NCI-H345 (cell line): ENCODE measurements around the gene COL6A1.
"Not testable (repeated sequence)": the region's sequence is repeated elsewhere in the genome, so short reads cannot be mapped to it uniquely, and the experiment has no call there.

Experiments
- DNase-seq: peaks from one replicate; lab custom pipeline; 2025; lab: John Stamatoyannopoulos, UW

COL6A1 gene

DNA sequence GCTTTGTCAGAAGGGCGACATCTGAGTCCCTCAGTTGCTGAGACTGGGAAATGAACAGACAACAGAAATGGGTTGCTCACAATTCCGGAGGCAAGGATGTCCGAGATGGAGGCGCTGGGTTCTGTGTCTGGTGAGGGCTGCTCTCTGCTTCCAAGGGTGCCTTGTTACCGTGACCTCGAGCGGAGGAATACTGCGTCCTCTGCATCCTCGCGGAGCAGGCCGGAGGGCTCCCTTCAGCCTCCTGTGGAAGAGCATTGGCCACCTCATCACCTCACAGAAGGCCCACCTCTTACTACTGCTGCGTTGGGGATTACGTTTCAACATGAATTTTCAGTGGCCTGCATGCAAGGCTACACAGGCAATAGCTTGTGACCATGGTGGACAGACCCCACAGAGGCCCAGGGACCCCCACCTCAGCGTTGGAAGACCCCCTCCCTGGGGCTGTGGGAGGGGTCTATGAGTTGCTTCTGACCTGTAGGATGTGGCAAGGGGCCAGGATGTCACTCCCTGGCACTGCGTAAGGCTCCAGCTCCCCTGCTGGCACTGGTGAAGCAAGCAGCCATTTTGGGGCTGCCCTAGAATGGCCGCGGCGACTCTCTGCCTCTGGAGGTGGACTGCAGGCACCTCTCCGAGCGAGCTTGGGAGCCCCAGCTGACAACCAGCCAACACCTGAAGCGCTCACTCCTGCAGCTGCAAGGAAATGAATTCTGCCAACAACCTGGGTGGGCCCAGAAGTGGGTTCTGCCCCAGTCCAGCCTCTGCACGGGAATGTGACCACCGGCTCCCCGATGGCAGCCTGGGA, 36.3 kb upstream of the COL6A1 start:
- no peak for DNase-seq

DNA sequence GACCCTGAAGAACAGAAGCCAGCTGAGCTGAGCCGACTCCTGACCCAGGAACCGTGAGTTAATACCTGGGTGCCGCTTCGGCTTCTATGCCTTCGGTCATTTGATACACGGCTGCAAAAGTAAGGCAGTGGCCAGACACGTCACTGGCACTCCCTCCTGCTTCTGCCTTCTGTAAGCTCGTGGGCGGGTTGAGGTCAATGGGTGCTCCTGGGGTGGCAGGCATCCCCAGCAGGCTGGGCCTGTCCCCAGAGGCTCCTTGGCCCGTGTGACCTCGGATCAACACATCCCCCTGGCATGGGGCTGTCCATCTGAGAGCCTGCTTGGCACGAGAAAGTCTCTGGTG, 35.7 kb upstream of the COL6A1 start:
- DNase-seq = no peak

DNA sequence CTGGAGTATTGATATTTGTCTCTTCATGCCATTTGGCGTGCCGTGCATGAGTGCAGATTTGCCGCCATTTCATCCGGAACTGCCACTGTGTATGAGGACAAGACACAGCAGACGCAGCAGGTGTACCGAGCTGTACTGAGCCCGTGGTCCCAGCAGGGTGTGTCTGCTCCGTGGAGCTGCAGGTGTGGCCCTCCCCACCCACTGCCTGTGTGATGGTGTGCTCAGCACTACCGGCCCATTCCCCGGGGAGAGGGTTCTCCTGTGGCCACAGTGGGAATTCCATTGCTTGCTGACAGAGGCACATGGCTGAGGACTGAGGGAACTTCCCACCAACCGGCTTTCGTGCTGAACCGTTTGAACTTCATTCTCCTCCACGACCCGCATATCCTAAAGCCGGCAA, 34.3 kb upstream of the COL6A1 start:
- peak; percentile 25 for DNase-seq

DNA sequence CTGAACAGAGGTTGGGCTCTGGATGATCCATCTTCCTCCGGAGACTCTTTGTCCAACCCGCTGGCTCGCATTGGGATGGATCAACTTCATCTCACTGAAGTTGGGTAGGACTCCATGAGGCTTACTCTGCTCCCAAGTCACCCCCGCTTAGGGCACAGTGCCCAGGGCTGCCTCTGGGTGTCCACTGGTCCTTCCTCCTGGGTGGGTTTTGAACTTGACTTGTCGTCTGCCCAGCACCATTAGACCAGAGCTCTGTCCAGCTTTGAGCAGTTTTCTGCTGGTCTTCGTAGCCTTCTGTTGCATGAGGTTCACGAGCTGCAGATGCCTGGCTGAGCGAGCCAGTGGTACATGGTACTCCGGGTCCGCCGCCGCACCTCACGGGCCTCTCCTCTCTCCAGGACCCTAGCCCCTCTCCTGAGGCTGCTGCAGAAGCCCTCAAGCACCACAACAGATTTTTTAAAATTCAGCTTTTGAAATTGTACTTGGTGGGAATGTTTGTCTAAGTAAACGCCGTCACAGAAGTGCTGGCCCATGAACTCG, 33.8 kb upstream of the COL6A1 start:
- no peak for DNase-seq

DNA sequence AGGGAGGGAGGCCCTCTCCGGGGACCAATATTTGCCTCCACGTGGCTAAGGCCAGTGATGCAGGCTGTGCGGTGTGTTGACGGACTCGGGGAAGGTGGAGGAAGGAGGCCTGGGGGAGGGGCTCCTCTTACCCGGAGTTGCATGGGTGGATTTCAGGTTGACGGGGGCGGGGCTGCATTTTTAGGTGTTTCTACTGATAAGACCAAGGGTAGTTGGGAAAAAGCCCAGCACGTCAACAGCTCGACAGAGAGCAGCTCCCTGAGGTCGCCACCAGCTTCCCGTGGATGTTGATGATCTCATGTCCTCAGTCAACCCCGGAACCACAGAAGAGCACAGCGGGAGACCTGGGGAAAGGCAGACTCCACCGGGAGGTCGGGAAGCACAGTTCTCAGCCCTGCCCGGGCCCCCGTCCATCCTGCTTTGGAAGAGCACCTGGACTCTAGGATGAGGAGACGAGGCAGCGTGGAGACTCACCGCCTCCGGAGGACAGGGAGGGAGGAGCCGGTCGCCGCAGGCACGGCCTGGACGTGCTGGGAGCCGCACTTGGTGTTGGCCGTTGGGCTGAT, 32.9 kb upstream of the COL6A1 start:
- peak; percentile 30 for DNase-seq

DNA sequence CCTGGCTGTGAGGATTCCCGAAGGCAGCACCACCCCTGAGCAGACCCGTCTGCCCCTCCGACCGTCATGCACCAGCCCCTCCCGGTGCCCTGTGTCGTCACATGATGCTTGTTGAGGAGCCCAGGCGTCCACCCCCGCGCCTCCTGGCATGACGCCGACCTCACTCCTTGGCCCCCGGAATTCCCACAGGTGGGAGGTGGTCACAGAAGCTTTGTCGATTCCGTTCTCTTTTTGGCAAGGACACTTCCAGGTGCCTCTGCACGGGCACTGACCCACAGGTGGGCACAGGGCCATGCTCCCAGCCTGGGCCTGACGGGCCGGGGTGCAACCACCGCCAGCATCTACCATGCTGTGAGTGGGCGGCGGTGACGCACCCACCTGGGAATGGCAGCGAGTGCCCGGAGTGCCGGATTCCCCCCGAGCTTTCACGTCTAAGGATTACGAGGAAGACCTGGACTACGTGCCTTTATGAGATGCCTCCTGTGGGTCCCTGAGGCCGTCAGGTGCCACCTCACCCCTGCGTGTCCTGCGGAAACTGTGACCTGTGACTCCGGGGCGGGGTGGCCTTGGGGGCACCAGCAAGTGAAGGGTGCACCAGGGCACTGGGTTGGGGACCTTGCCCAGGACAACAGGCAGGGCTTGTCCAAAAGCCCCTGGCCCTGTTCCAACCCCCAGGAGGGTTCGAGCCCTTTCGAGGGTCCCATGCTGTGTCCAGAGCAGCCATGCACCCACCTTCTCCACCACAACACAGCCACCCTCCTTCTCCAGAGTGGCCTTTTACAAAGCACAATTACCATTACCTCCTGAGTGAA, 31.4 kb upstream of the COL6A1 start:
- no peak for DNase-seq

DNA sequence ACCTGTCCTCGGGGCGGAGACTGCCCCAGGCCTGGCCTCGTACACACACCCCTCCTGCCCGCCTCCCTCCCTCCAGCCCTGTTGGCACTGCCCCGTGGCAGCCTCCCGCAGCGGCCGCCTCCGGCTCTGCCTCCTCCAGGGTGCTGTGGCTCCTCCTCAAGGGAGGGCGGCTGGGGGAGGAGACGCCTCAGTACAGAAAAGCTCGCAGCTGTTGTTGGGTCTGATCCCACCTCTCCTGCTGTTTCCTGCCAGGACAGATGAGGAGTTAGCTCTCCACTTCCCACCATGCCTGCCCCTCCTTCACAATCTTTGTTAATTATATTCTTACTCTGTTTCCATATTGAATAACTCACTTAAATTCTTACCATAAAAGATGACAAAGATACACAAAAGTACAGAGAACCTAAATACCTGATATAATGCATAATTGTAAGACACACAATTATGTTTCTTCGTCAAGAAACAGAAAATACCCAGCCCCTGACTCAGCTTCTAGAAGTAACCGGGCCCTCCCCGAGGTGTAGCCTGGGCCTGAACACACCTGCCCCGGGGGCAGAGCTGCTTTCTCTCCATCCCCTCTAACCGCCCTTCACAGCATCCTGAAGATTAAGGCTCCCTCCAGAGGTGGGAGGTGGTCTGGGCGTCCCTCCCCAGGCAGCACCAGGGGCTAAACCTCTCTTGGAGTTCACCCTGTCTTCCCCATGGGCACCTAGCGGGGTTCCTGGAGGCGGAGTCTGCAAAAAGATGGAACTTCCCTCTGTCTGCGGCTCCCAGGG, 30.6 kb upstream of the COL6A1 start:
- DNase-seq = peak; percentile 55

DNA sequence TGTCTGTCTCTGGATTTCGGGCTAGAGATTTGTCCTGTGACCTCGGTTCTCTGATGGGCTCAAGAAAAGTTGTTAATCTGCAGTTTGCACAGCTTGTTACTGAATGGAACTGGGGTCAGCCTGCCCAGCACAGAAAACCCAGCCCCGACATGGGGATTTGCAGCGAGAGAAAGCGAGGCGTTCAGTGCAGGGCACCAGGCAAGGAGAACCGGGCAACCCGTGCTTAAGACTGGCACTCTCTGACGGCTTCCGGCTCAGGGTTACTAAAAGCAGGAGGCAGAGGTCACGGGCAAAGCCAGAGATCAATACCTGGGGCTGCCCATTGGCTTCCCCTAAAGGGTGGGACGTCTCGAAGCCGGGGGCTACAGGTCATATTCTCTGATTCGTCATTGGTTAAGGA, 29.9 kb upstream of the COL6A1 start:
- DNase-seq = no peak

DNA sequence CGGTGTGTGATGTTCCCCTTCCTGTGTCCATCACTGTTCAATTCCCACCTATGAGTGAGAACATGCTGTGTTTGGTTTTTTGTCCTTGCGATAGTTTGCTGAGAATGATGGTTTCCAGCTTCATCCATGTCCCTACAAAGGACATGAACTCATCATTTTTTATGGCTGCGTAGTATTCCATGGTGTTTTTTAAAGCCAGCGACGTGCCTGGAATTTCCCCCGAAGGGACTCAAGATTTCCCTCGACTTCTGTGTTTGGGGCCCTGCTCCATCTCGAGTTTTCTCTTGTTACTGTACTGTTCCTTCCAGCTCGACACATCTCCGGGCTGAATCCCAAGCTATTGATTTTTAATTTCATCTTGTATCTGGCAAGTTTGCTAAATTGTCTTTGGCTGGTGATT, 29.0 kb upstream of the COL6A1 start:
- DNase-seq = not testable (repeated sequence)

DNA sequence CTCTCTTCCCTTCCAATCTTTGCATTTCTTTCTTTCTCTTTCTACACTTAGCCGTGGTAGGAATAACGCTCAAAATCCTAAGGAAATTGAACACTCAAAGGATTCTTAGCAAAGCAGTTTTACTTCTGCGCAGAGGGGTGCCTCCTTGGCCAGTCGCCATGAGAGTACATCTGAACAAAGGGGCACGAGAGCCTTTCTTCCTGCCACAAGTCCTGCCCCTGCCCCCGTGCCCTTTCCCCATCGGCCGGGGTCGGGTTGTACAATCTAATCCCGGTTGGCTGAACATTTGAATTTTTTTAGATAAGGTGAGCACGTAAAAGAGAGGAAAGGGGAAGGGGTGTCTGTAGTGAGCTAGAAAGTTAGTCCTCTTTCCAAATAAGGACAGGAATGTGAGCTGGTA, 28.6 kb upstream of the COL6A1 start:
- no peak for DNase-seq

DNA sequence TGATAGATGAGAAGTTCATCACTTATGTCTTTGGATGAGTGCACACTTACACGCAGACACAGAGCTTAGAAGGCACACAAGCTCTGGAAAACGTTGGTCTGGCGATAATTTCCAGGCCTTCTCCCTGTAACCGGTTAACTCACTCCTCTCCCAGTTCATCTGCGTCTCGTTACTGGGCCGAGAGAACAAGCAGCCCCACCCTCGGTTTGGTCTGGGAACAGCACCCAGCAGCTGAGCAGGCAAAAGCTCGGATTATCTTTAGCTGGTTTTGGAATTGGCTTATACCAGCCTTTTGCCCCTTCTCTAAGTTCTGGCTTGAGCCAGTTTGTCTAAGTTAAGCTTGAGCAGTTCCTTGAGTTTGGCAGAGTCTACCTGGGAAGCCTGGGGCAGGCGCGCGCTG, 27.3 kb upstream of the COL6A1 start:
- no peak for DNase-seq

DNA sequence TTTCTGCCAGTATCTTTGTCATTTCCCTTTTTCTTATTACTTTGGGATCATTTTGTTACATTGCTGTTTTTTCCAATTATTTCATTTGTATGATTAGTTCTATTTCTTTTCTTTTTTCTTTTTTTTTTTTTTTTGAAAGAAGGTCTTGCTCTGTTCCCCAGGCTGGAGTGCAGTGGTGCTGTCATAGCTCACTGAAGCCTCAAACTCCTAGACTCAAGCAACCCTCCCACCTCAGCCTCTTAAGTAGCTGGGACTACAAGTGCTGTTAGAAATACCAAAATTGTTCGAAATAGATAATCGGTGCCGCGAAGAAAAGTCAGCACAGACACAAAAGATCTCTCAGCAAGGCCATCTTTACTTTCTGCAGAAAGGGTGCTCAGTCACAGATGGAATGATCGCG, 26.6 kb upstream of the COL6A1 start:
- no peak for DNase-seq

DNA sequence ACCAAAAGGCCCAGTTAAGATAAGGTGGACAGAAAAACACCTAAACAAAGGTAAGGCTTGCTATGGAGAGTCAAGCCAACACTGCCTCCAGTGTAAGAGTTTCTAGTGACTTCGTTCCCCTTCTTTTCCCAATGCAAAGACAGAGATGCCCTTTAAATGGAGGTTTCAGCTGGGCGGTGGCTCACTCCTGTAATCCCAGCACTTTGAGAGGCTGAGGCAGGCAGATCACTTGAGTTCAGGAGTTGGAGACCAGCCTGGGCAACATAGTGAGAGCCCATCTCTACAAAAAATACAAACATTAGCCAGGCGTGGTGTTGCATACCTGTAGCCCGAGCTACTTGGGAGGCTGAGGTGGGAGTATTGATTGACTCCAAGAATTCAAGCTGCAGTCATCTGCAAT, 24.0 kb upstream of the COL6A1 start:
- DNase-seq = no peak

DNA sequence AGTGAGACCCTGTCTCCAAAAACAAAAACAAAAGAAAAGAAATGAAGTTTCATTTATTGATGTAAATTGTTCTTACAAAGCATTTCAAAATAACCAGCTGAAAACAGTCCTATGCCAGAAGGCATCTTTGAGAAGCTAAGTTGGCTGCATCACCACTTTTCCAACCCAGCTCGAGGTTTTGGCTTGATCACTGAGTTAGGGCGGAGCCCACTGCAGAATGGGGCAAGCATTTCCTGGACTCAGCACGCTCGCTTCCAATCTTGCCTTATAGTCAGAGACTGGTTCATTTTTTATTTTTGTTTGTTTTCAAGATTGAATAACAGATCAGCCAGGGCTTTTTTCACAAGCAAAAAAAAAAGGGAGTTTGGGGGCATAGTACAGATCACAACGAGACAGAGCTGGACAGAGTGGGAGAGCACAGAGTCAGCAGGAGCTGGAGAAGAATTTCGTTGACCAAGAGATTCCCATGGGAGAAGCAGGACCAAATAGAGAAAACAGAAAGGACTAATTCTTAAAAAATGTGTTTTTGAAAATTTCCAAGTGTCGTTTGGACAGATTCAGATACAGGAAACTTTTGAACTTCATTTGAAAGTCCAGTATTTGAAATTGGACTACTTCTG, 23.5 kb upstream of the COL6A1 start:
- no peak for DNase-seq

DNA sequence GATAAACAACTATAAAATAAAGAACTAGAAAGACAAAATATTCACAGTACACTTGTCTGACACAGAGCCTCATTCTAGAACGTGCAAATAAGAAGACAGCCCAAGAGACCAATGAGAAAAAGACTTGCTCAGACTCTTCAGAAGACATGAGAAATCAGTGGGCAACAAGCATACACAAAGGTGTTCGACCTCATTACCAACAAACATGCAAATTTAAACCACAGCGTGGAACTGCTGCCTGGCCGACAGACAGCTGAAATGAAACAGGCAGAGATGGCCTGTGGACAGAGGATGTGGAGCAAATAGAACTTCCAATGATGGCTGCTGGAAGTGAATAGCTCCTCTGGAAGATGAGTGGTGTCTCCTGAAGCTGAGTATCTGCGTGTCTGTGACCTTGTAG, 22.4 kb upstream of the COL6A1 start:
- DNase-seq = no peak

DNA sequence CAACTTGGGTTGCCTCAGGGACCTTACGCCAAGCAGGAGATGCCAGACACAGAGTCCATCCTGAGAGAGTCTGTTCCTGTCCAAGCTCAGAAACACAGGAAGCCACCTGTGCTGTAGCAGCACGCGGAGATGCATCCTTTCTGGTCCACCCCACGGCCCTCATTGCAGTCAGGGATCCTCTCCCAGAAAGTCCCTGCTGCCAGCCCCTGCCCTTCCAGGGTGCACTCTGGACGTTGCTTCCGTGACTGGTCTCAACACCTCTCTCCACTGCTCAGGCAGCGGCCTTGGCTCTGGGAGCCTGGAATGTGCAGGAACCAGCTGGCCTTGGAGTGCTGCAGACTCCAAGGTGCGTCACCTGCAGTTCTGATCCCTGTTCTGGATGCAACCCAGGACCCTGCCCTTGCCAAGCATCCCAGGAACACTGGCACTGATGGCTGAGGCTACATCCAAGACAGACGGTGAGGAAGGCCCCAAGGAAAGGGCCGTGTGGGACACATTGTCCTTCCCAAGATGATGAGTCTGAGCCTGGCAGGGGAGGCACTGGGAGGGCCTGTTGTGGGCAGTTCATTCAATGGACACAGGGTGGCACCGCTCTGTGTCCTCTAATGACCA, 21.7 kb upstream of the COL6A1 start:
- DNase-seq = no peak

DNA sequence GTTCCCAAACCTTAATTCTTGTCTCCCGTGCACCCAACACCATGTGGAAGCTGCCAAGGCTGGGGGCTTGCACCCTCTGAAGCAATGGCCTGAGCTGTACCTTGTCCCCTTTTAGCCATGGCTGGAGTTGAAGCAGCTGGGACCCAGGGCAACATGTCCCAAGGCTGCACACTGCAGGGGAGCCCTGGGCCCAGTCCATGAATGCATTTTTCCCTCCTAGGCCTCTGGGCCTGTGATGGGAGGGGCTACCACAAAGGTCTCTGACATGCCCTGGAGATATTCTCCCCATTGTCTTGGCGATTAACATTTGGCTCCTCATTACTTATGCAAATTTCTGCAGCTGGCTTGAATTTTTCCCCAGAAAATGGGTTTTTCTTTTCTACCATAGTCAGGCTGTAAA, 20.2 kb upstream of the COL6A1 start:
- not testable (repeated sequence) for DNase-seq

DNA sequence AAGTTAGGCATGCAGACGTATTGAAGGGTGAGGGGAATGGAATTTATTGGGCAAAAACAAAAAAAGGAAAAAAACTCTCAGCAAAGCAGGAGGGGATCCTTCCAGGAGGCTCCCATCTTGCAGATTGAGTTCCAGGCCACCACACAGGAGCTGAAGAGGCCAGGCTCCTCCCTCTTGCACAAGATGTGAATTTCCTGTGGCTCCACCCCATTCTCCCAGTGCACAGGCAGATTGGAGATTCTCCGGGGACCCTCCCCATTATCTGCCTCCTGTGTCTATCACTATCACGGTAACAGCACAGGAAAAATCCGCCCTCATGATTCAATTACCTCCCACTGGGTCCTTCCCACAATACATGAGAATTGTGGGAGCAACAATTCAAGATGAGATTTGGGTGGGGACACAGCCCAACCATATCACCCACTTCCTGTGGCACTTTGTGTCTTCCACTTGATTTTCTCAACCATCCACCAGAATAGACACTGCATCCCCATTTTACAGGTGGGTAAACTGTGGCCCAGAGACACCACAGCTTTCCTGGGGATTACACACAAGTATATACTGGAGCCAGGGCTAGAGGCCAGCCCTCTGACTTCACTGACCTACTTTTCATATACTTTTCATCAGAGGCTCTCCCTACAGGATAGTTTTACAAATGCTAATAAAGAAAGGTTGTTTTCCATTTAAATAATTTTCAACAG, 18.9 kb upstream of the COL6A1 start:
- DNase-seq = no peak

DNA sequence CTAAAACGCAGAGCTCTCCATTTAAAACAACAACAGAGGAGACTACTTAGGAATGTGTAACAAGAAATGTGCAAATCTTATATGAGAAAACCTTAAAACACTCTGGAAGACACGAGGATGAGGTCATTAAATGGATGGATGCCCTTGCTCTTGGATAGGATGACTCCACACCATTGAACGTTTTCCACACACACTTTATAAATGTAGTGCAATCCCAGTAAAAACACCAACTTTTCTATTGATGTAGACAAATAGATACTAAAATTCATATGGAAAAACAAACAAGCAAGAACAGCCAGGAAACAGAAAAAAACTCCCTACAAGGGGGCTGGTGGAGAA, 18.4 kb upstream of the COL6A1 start:
- no peak for DNase-seq

DNA sequence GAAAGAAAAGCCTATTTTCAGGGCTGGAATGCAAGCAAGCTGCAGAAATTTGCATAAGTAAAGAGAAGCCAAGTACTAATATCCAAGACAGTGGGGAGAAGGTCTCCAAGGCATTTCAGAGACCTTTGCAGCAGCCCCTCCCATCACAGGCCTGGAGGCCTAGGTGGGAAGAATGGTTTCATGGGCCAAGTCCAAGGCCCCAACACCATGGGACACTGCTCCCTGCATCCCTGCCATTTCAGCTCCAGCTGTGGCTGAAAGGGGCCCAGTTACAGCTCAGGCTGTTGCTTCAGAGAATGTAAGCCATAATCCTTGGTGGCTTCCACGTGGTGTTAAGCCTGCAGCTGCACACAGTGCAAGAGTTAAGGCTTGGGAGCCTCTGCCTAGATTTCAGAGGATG, 16.9 kb upstream of the COL6A1 start:
- no peak for DNase-seq
